Right hindlimb (tissue), 1 donor: ENCODE measurements around the gene TCF4.

ENCODE experiments used
- DNase-seq: peaks from one replicate; pipeline ENCODE4 v3.0.0-alpha.2; 2018

TCF4 gene

GRCh38 chr18:55280503-55280902 lies 307.5 kb downstream of the TCF4 start:
- no peak for DNase-seq

- no peak for DNase-seq
Measured at GRCh38 chr18:55275039-55275901, 312.7 kb downstream of the TCF4 start.

- DNase-seq, result no peak
Measured at GRCh38 chr18:55272510-55273243, 315.3 kb downstream of the TCF4 start.

- DNase-seq, result no peak
Measured at GRCh38 chr18:55269622-55270021, 318.4 kb downstream of the TCF4 start.

- DNase-seq, result no peak
Measured at GRCh38 chr18:55268628-55269275, 319.2 kb downstream of the TCF4 start.

- DNase-seq, result no peak
Measured at GRCh38 chr18:55268151-55268601, 319.8 kb downstream of the TCF4 start.

GRCh38 chr18:55266981-55267380 lies 321.0 kb downstream of the TCF4 start:
- no peak for DNase-seq

GRCh38 chr18:55265984-55266383 lies 322.0 kb downstream of the TCF4 start:
- DNase-seq, result no peak

GRCh38 chr18:55265130-55265675 lies 322.8 kb downstream of the TCF4 start:
- no peak for DNase-seq

- no peak for DNase-seq
Measured at GRCh38 chr18:55264108-55264507, 323.9 kb downstream of the TCF4 start.

GRCh38 chr18:55262021-55262560 lies 325.9 kb downstream of the TCF4 start:
- no peak for DNase-seq

- DNase-seq, result no peak
Measured at GRCh38 chr18:55261253-55261652, 326.7 kb downstream of the TCF4 start.

GRCh38 chr18:55258088-55258487 lies 329.9 kb downstream of the TCF4 start:
- DNase-seq, result no peak

- no peak for DNase-seq
Measured at GRCh38 chr18:55256929-55257289, 331.1 kb downstream of the TCF4 start.

GRCh38 chr18:55256226-55256928 lies 331.6 kb downstream of the TCF4 start:
- no peak for DNase-seq

- no peak for DNase-seq
Measured at GRCh38 chr18:55253814-55254213, 334.2 kb downstream of the TCF4 start.

- no peak for DNase-seq
Measured at GRCh38 chr18:55252901-55253300, 335.1 kb downstream of the TCF4 start.

- DNase-seq, result no peak
Measured at GRCh38 chr18:55252053-55252675, 335.8 kb downstream of the TCF4 start.

GRCh38 chr18:55251254-55251971 lies 336.6 kb downstream of the TCF4 start:
- DNase-seq, result peak; percentile 72

- DNase-seq, result no peak
Measured at GRCh38 chr18:55250768-55251173, 337.2 kb downstream of the TCF4 start.

- DNase-seq, result no peak
Measured at GRCh38 chr18:55249550-55249949, 338.4 kb downstream of the TCF4 start.
